Fibroblast of skin of left biceps (primary cell): ENCODE data around the gene B3GNT3.
A peak's percentile ranks its signal among the peaks of the same experiment; 100 is the strongest.
"Not testable (repeated sequence)": the region's sequence is repeated elsewhere in the genome, so short reads cannot be mapped to it uniquely, and the experiment has no call there.

Source experiments
- DNase-seq, 2 experiments: peaks; one replicate each; pipeline ENCODE4 v3.0.0-alpha.2; 2013; ENCODE audit warnings: low read depth in 2 of 2

B3GNT3 gene

GRCh38 chr19:17796838-17797423 is 2.0 kb downstream of the B3GNT3 start:
- DNase-seq, result no peak

GRCh38 chr19:17797424-17798201 is 2.7 kb downstream of the B3GNT3 start:
- no peak for DNase-seq

- DNase-seq, result not testable (repeated sequence)
These were observed 3.7 kb downstream of the B3GNT3 start for GRCh38 chr19:17798599-17798998.

GRCh38 chr19:17802137-17802858 is 7.4 kb downstream of the B3GNT3 start:
- DNase-seq, result no peak

- DNase-seq, result no peak
These were observed 8.4 kb downstream of the B3GNT3 start for GRCh38 chr19:17803264-17803896.

- DNase-seq, result no peak
These were observed 10.5 kb downstream of the B3GNT3 start for GRCh38 chr19:17805427-17805826.

GRCh38 chr19:17806945-17807344 is 12.0 kb downstream of the B3GNT3 start:
- no peak for DNase-seq

- DNase-seq, result no peak
These were observed 12.9 kb downstream of the B3GNT3 start for GRCh38 chr19:17807731-17808316.

- DNase-seq, result no peak
These were observed 16.2 kb downstream of the B3GNT3 start for GRCh38 chr19:17811103-17811502.

GRCh38 chr19:17811681-17812080 is 16.7 kb downstream of the B3GNT3 start:
- DNase-seq, result no peak

- DNase-seq, result no peak
These were observed 17.2 kb downstream of the B3GNT3 start for GRCh38 chr19:17812099-17812498.

GRCh38 chr19:17817668-17818363 is 22.9 kb downstream of the B3GNT3 start:
- no peak for DNase-seq

GRCh38 chr19:17821190-17821589 is 26.3 kb downstream of the B3GNT3 start, which contains the start of gene INSL3:
INSL3 (minus strand) TSS chr19:17821519; CDS start chr19:17821506, 13 bp downstream.
- no peak for DNase-seq

GRCh38 chr19:17824339-17824738 is 29.4 kb downstream of the B3GNT3 start:
- DNase-seq, result no peak

GRCh38 chr19:17826508-17827056 is 31.6 kb downstream of the B3GNT3 start:
- DNase-seq, result no peak

- DNase-seq, result peak in 1 of 2 experiments; percentile 17
These were observed 35.1 kb downstream of the B3GNT3 start for GRCh38 chr19:17829855-17830566.

GRCh38 chr19:17830567-17831418 is 35.9 kb downstream of the B3GNT3 start:
- DNase-seq, result peak; percentile 59 to 60

- no peak for DNase-seq
These were observed 36.5 kb downstream of the B3GNT3 start for GRCh38 chr19:17831419-17831888.
